IMR-90 (cell line): ENCODE results near the gene ATF6B. TPM values are rescaled to one million over a fixed set of nuclear protein-coding genes. Genes with fewer than 3 reads are reported as not detected.
A peak's percentile ranks its signal among the peaks of the same experiment; 100 is the strongest.

ENCODE experiments used
- ATAC-seq: fragments of 200-7000 bp; cut with Tn5 transposase; 2 replicates; pipeline ENCODE4 v1.9.1; 2020; ENCODE audit warnings: low read depth, mild to moderate bottlenecking, moderate library complexity
- BruUV-seq: library from RNA; stranded (reverse); fragments of 400-500 nt; replicated peaks from 2 replicates; lab custom pipeline; 2021; lab: Mats Ljungman, UMichigan
- CTCF ChIA-PET: fragments of 300-600 bp; formaldehyde crosslinking; extraction: SDS; loops from one replicate; lab custom pipeline; 2021; ENCODE audit warnings: antibody characterized with exemption; lab: Yijun Ruan, JAX
- POLR2A ChIA-PET: fragments of 300-600 bp; sonication (Branson Sonifier 250); formaldehyde crosslinking; loops from one replicate; lab custom pipeline; 2022; ENCODE audit warnings: antibody characterized with exemption; ENCODE audit not compliant: unreplicated experiment; lab: Charles Lee
- DNase-seq: peaks from one replicate; pipeline ENCODE4 v3.0.0; 2013
- H2AFZ ChIP-seq: replicated peaks from 2 replicates; pipeline ENCODE3; 2013; ENCODE audit warnings: low read length, mild to moderate bottlenecking; ENCODE audit not compliant: poor library complexity
- H2AK5ac ChIP-seq: 2 replicates; pipeline ENCODE4 v1.6.1; 2013; ENCODE audit warnings: low read depth, low read length, inconsistent platforms
- H2AK9ac ChIP-seq: replicated peaks from 2 replicates; pipeline ENCODE3; 2013; ENCODE audit warnings: mild to moderate bottlenecking, low read depth, low read length, moderate library complexity; ENCODE audit not compliant: poor library complexity
- H2BK120ac ChIP-seq: 2 replicates; pipeline ENCODE4 v1.6.1; 2013; ENCODE audit warnings: low read depth, low read length, inconsistent platforms
- H2BK15ac ChIP-seq: 3 replicates; pipeline ENCODE4 v1.6.1; 2013; ENCODE audit warnings: low read depth, low read length, inconsistent platforms
- H2BK20ac ChIP-seq: 2 replicates; pipeline ENCODE4 v1.6.1; 2013; ENCODE audit warnings: low read depth, mild to moderate bottlenecking, inconsistent platforms, low read length, moderate library complexity
- H2BK5ac ChIP-seq: 2 replicates; pipeline ENCODE4 v1.6.1; 2013; ENCODE audit warnings: mild to moderate bottlenecking, low read depth, low read length, inconsistent platforms; ENCODE audit not compliant: poor library complexity, severe bottlenecking
- H3K14ac ChIP-seq: replicated peaks from 2 replicates; pipeline ENCODE4 v1.6.1; 2013; ENCODE audit warnings: low read depth, low read length, inconsistent platforms
- H3K18ac ChIP-seq: 2 replicates; pipeline ENCODE4 v1.6.1; 2013; ENCODE audit warnings: low read depth, low read length, control low read depth
- H3K23ac ChIP-seq: 2 replicates; pipeline ENCODE4 v1.6.1; 2013; ENCODE audit warnings: low read depth, low read length, inconsistent platforms
- H3K27ac ChIP-seq: 2 replicates; pipeline ENCODE4 v1.5.1; 2013; ENCODE audit warnings: mild to moderate bottlenecking, control low read depth, low read length; ENCODE audit not compliant: insufficient read depth
- H3K27me3 ChIP-seq: 2 replicates; pipeline ENCODE4 v1.6.1; 2013; ENCODE audit warnings: low read length; ENCODE audit not compliant: control insufficient read depth, insufficient read depth
- H3K36me3 ChIP-seq: 2 replicates; pipeline ENCODE4 v1.6.1; 2013; ENCODE audit warnings: low read length, mixed read lengths; ENCODE audit not compliant: control insufficient read depth, insufficient read depth
- H3K4ac ChIP-seq: 2 replicates; pipeline ENCODE4 v1.6.1; 2013; ENCODE audit warnings: low read depth, low read length, inconsistent platforms
- H3K4me1 ChIP-seq: 2 replicates; pipeline ENCODE4 v1.6.1; 2013; ENCODE audit warnings: low read length, mixed read lengths; ENCODE audit not compliant: control insufficient read depth, insufficient read depth
- H3K4me2 ChIP-seq: 2 replicates; pipeline ENCODE4 v1.6.1; 2013; ENCODE audit warnings: low read depth, mild to moderate bottlenecking, control low read depth, low read length, moderate library complexity
- H3K4me3 ChIP-seq: 2 replicates; pipeline ENCODE4 v1.5.1; 2013; ENCODE audit warnings: low read depth, mild to moderate bottlenecking, control low read depth, low read length, moderate library complexity; ENCODE audit not compliant: insufficient read depth
- H3K56ac ChIP-seq: 2 replicates; pipeline ENCODE4 v1.6.1; 2013; ENCODE audit warnings: low read length, inconsistent platforms; ENCODE audit not compliant: insufficient read depth; ENCODE audit errors: extremely low read depth
- H3K79me1 ChIP-seq, 2 experiments: 2 replicates each; pipeline ENCODE4 v1.6.1; 2013; ENCODE audit warnings: low read length in 2 of 2, inconsistent platforms in 1 of 2, low read depth in 1 of 2
- H3K9ac ChIP-seq: 2 replicates; pipeline ENCODE4 v1.6.1; 2013; ENCODE audit warnings: low read depth, low read length, control low read depth
- H3K9me1 ChIP-seq: 2 replicates; pipeline ENCODE4 v1.6.1; 2013; ENCODE audit warnings: low read length, inconsistent platforms; ENCODE audit not compliant: insufficient read depth
- H3K9me3 ChIP-seq: 2 replicates; pipeline ENCODE4 v1.6.1; 2013; ENCODE audit warnings: low read length; ENCODE audit not compliant: control insufficient read depth, insufficient read depth
- H4K20me1 ChIP-seq: 2 replicates; pipeline ENCODE4 v1.6.1; 2013; ENCODE audit warnings: low read length, inconsistent platforms; ENCODE audit not compliant: insufficient read depth
- H4K5ac ChIP-seq: 2 replicates; pipeline ENCODE4 v1.6.1; 2013; ENCODE audit warnings: mild to moderate bottlenecking, low read depth, low read length, control low read depth
- H4K8ac ChIP-seq, 2 experiments: 2 replicates each; pipeline ENCODE4 v1.6.1; 2013; ENCODE audit warnings: low read depth in 2 of 2, low read length in 2 of 2, control low read depth in 1 of 2, inconsistent platforms in 1 of 2
- H4K91ac ChIP-seq: 2 replicates; pipeline ENCODE4 v1.6.1; 2013; ENCODE audit warnings: low read depth, low read length, inconsistent platforms; ENCODE audit not compliant: insufficient read depth
- BHLHE40 ChIP-seq: fragments of 150-350 bp; IDR thresholded peaks from 2 replicates; pipeline ENCODE4 v1.6.1; 2016; ENCODE audit warnings: mild to moderate bottlenecking, low read depth, low read length
- CEBPB ChIP-seq: IDR thresholded peaks from 2 replicates; pipeline ENCODE4 v1.6.1; 2012; ENCODE audit warnings: low read depth, low read length, improper control_type of control experiment
- CHD1 ChIP-seq: IDR thresholded peaks from 2 replicates; pipeline ENCODE4 v1.6.1; 2012; ENCODE audit warnings: low read depth, low read length, improper control_type of control experiment
- FOS ChIP-seq: fragments of 150-350 bp; IDR thresholded peaks from 2 replicates; pipeline ENCODE4 v1.6.1; 2016; ENCODE audit warnings: low read depth, low read length
- MAFK ChIP-seq: IDR thresholded peaks from 2 replicates; pipeline ENCODE4 v1.6.1; 2012; ENCODE audit warnings: low read depth, low read length, improper control_type of control experiment
- MXI1 ChIP-seq: IDR thresholded peaks from 2 replicates; pipeline ENCODE4 v1.6.1; 2012; ENCODE audit warnings: low read depth, mild to moderate bottlenecking, low read length, moderate library complexity, borderline replicate concordance
- NFE2L2 ChIP-seq: fragments of 150-350 bp; IDR thresholded peaks from 2 replicates; pipeline ENCODE4 v1.6.1; 2016; ENCODE audit warnings: low read depth, mild to moderate bottlenecking, low read length
- POLR2A ChIP-seq: IDR thresholded peaks from 2 replicates; pipeline ENCODE4 v1.6.1; 2012; ENCODE audit warnings: mild to moderate bottlenecking, low read depth, low read length
- whole genome bisulfite sequencing, 2 experiments: methylation state at CpG; one replicate each; pipeline versions ENCODE4 v1.1.5 to v1.1.7; 2013; ENCODE audit warnings: missing lambda C conversion rate in 2 of 2; ENCODE audit not compliant: insufficient read length in 1 of 2; ENCODE audit errors: extremely low coverage in 2 of 2; 5-methylcytosine and 5-hydroxymethylcytosine counted together
- dilution Hi-C: fragments of 300-500 bp; cut with HindIII; formaldehyde crosslinking; loops from one replicate; pipeline ENCODE4 v1.14.3; 2018; ENCODE audit warnings: low sequenced_read_pairs; ENCODE audit not compliant: unreplicated experiment
- in situ Hi-C: fragments of 300-500 bp; cut with MboI; formaldehyde crosslinking; loops from 3 replicates; pipeline ENCODE4 v1.14.3; 2019; ENCODE audit warnings: low sequenced_read_pairs, inconsistent platforms, mixed read lengths
- intact Hi-C: fragments of 100-400 bp; cut with micrococcal nuclease; formaldehyde crosslinking; loops from 2 replicates; pipeline ENCODE4 v1.10.0; 2022
- polyA plus RNA-seq, 3 experiments: library from polyadenylated mRNA; depleted of rRNA; stranded (reverse); fragments of >200 nt; gene quantifications; 2 replicates each; pipeline ENCODE4 v1.2.3, GENCODE V29; 2012; ENCODE audit warnings: low replicate concordance in 1 of 3
- total RNA-seq: library from RNA; depleted of rRNA; stranded (reverse); fragments of >200 nt; gene quantifications from 2 replicates; pipeline ENCODE4 v1.2.3, GENCODE V29; 2012
- TF ChIP-seq, protein P1 (sequence below): fragments of 150-350 bp; IDR thresholded peaks from 2 replicates; pipeline ENCODE4 v1.6.1; 2017; ENCODE audit warnings: mild to moderate bottlenecking, antibody characterized with exemption, low read length, low read depth
- TF ChIP-seq, protein P2 (sequence below): fragments of 150-350 bp; IDR thresholded peaks from 2 replicates; pipeline ENCODE4 v1.6.1; 2016; ENCODE audit warnings: low read depth, mild to moderate bottlenecking, low read length, moderate library complexity, borderline replicate concordance
- TF ChIP-seq, protein P3 (sequence below): conservative IDR thresholded peaks from 2 replicates; pipeline ENCODE4 v1.5.1; 2012; ENCODE audit warnings: mild to moderate bottlenecking, low read depth, low read length, improper control_type of control experiment

The ATF6B gene
- total and polyA plus RNA-seq, 2 of the 4 experiments (the other 2 are of a cell fraction): 7.9 to 69.6 TPM

DNA sequence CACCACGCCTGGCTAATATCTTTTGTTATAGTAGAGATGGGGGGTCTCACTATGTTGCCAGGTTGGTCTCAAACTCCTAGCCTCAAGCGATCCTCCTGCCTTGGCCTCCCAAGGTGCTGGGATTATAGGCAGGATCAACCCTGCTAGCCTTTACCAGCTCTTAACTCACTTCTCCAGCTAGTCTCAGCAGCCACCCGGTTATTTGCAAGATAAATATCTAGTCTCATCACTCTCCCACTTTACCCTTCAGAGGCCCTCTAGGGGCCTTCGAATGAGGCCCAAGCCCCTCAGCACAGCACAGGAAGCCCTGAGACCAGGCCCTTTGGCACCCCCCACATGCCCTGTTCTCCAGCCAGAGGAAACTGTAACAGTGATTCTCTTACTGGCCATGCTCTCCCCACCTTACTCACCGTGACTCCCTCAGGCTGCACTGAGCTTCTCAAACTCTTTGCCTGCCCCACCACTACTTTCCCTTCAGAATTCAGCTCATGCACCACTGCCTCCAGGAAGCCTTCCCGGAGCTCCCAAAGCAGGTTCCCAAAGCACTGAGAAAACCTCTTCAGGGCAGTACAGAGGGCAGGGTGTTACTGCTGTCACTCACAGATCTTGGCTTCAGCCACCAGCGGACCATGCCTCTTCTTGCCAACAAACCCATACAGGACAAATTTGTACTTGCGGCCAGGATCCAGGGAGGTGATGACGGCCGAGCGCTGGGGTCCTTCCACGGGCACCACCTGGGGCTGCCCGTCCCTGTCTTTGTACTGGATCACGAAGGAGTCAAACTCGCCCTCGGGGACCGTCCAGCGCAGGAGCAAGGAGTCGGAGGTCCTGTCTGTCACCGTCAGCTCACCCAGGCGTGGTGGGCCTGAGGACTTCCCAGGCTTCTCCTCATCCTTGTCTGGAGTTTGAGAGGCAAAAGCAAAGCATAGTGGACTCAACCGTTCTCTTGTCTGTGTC is 44.0 kb downstream of the ATF6B start:
- Histone ChIP-seq H2AK9ac (no peak overlapping the region), H3K27ac (no peak overlapping the region), H2AFZ (no peak overlapping the region), H4K5ac (no peak overlapping the region), H3K23ac (no peak overlapping the region), H3K18ac (no peak overlapping the region), H3K27me3 (peaks cover 39% of the 10 kb centered on the region), H2AK5ac (peak overlapping the region; percentile 87), H3K4ac (no peak overlapping the region), H3K4me2 (no peak overlapping the region), H2BK120ac (no peak overlapping the region), H4K20me1 (peaks cover 7% of the 10 kb centered on the region), H3K36me3 (no peaks in the 10 kb centered on the region), H3K4me3 (no peak overlapping the region), H3K4me1 (peaks cover 31% of the 10 kb centered on the region), H2BK15ac (no peak overlapping the region; the same call in 2 of the 3 replicates), H2BK20ac (no peak overlapping the region; the same call in 1 of the 2 replicates), H4K8ac (no peak overlapping the region), H3K9me1 (peaks cover 24% of the 10 kb centered on the region), H3K79me1 (no peaks in the 10 kb centered on the region), H3K9ac (no peak overlapping the region), H3K9me3 (no peaks in the 10 kb centered on the region), H4K91ac (no peak overlapping the region), H2BK5ac (no peak overlapping the region), H3K14ac (no peak overlapping the region), H3K56ac (no peak overlapping the region)
- 88% methylated on average over 9 of the region's 22 CpGs; no CpG with 5 or more reads in 1 of the 2 experiments for WGBS, 2 experiments
- in situ Hi-C loops (no loop called here), intact Hi-C loops (no loop called here), dilution Hi-C loops (no loop called here)
- DNase-seq: no peak
- no TSS peak for BruUV-seq
- no peak for ATAC-seq
- ChIA-PET POLR2A (no interaction called here), CTCF (interaction anchor here (0.6 kb wide), 1 partner anchor 144 kb away, joined by 3 read pairs; no protein-coding TSS in a partner anchor)
- no peak for TF ChIP-seq FOS
- TF ChIP-seq MAFK: no peak
- TF ChIP-seq CEBPB: no peak
- TF ChIP-seq MXI1: no peak
- no peak for TF ChIP-seq NFE2L2
- TF ChIP-seq, protein P1, sequence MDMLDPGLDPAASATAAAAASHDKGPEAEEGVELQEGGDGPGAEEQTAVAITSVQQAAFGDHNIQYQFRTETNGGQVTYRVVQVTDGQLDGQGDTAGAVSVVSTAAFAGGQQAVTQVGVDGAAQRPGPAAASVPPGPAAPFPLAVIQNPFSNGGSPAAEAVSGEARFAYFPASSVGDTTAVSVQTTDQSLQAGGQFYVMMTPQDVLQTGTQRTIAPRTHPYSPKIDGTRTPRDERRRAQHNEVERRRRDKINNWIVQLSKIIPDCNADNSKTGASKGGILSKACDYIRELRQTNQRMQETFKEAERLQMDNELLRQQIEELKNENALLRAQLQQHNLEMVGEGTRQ: no peak
- no peak for TF ChIP-seq BHLHE40
- TF ChIP-seq, protein P2, sequence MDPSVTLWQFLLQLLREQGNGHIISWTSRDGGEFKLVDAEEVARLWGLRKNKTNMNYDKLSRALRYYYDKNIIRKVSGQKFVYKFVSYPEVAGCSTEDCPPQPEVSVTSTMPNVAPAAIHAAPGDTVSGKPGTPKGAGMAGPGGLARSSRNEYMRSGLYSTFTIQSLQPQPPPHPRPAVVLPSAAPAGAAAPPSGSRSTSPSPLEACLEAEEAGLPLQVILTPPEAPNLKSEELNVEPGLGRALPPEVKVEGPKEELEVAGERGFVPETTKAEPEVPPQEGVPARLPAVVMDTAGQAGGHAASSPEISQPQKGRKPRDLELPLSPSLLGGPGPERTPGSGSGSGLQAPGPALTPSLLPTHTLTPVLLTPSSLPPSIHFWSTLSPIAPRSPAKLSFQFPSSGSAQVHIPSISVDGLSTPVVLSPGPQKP: no peak
- TF ChIP-seq, protein P3, sequence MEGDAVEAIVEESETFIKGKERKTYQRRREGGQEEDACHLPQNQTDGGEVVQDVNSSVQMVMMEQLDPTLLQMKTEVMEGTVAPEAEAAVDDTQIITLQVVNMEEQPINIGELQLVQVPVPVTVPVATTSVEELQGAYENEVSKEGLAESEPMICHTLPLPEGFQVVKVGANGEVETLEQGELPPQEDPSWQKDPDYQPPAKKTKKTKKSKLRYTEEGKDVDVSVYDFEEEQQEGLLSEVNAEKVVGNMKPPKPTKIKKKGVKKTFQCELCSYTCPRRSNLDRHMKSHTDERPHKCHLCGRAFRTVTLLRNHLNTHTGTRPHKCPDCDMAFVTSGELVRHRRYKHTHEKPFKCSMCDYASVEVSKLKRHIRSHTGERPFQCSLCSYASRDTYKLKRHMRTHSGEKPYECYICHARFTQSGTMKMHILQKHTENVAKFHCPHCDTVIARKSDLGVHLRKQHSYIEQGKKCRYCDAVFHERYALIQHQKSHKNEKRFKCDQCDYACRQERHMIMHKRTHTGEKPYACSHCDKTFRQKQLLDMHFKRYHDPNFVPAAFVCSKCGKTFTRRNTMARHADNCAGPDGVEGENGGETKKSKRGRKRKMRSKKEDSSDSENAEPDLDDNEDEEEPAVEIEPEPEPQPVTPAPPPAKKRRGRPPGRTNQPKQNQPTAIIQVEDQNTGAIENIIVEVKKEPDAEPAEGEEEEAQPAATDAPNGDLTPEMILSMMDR: no peak
- TF ChIP-seq CHD1: no peak
- no peak for TF ChIP-seq POLR2A
